Keratinocyte (primary cell): ENCODE results near the gene NLGN3. TPM values are rescaled to one million over a fixed set of nuclear protein-coding genes. Genes with fewer than 3 reads are reported as not detected.

Source experiments
- DNase-seq: peaks from one replicate; pipeline ENCODE4 v3.0.0-alpha.2; 2011; ENCODE audit warnings: low read depth, missing footprints, low spot score
- FAIRE-seq: peaks from 2 replicates; lab custom pipeline; 2011; peaks lifted over from hg19 to GRCh38; lab: Jason Lieb, UNC
- H2AFZ ChIP-seq: 2 replicates; pipeline ENCODE4 v1.6.0; 2012; ENCODE audit warnings: low read length, control low read depth, inconsistent platforms; ENCODE audit not compliant: control insufficient read depth
- H3K27ac ChIP-seq: 2 replicates; pipeline ENCODE4 v1.5.1; 2011; ENCODE audit warnings: low read length; ENCODE audit not compliant: control insufficient read depth, insufficient read depth
- H3K27me3 ChIP-seq: 3 replicates; pipeline ENCODE4 v1.6.0; 2011; ENCODE audit warnings: low read length; ENCODE audit not compliant: control insufficient read depth, insufficient read depth; ENCODE audit errors: extremely low read depth
- H3K36me3 ChIP-seq, 2 experiments: 2 replicates in 1 of 2; 3 replicates in 1 of 2; pipeline ENCODE4 v1.5.1; 2011; ENCODE audit warnings: low read length in 2 of 2, mild to moderate bottlenecking in 1 of 2; ENCODE audit not compliant: control insufficient read depth in 2 of 2, insufficient read depth in 2 of 2; ENCODE audit errors: extremely low read depth in 1 of 2
- H3K4me1 ChIP-seq: 3 replicates; pipeline ENCODE4 v1.5.1; 2011; ENCODE audit warnings: low read length; ENCODE audit not compliant: control insufficient read depth, insufficient read depth; ENCODE audit errors: extremely low read depth
- H3K4me2 ChIP-seq: 3 replicates; pipeline ENCODE4 v1.6.0; 2011; ENCODE audit warnings: low read depth, low read length; ENCODE audit not compliant: control insufficient read depth, insufficient read depth; ENCODE audit errors: extremely low read depth
- H3K4me3 ChIP-seq, 3 experiments: fragments of 200-600 bp in 1 of 3; sonication (generic) in 1 of 3; 2 replicates in 2 of 3; 3 replicates in 1 of 3; pipeline ENCODE4 v1.5.1; 2011 to 2016; ENCODE audit warnings: low read length in 3 of 3, mild to moderate bottlenecking in 3 of 3, control low read depth in 2 of 3, inconsistent platforms in 1 of 3, low read depth in 1 of 3, mixed read lengths in 1 of 3, mixed run types in 1 of 3, moderate library complexity in 1 of 3; ENCODE audit not compliant: control insufficient read depth in 2 of 3, insufficient read depth in 2 of 3; ENCODE audit errors: extremely low read depth in 1 of 3
- H3K79me2 ChIP-seq: 2 replicates; pipeline ENCODE4 v1.6.0; 2012; ENCODE audit warnings: low read length; ENCODE audit not compliant: control insufficient read depth, insufficient read depth
- H3K9ac ChIP-seq: 3 replicates; pipeline ENCODE4 v1.6.0; 2011; ENCODE audit warnings: low read length; ENCODE audit not compliant: control insufficient read depth, insufficient read depth; ENCODE audit errors: extremely low read depth
- H3K9me1 ChIP-seq: 3 replicates; pipeline ENCODE4 v1.6.0; 2011; ENCODE audit warnings: low read length; ENCODE audit not compliant: control insufficient read depth, insufficient read depth; ENCODE audit errors: extremely low read depth
- H3K9me3 ChIP-seq: 2 replicates; pipeline ENCODE4 v1.5.1; 2012; ENCODE audit warnings: low read depth, low read length; ENCODE audit not compliant: control insufficient read depth
- H4K20me1 ChIP-seq: 3 replicates; pipeline ENCODE4 v1.6.0; 2011; ENCODE audit warnings: low read length; ENCODE audit not compliant: control insufficient read depth, insufficient read depth; ENCODE audit errors: extremely low read depth
- EZH2 ChIP-seq: IDR thresholded peaks from one replicate; pipeline ENCODE4 v1.6.1; 2012; ENCODE audit warnings: inconsistent platforms, mild to moderate bottlenecking, low read length, moderate library complexity
- dilution Hi-C: fragments of 300-500 bp; cut with MboI; formaldehyde crosslinking; loops from one replicate; pipeline ENCODE4 v1.7.0; 2020; ENCODE audit warnings: low sequenced_read_pairs; ENCODE audit not compliant: extremely low pct_ligation_motif_present
- polyA plus RNA-seq, 5 experiments: library from polyadenylated mRNA; depleted of rRNA in 3 of 5; stranded (reverse) in 3 of 5; stranded (forward) in 1 of 5; unstranded in 1 of 5; fragments of >200 nt; gene quantifications; 1 replicate in 1 of 5; 2 replicates in 3 of 5; 3 replicates in 1 of 5; pipeline versions ENCODE4 v1.2.1 to v1.2.3, GENCODE V29; 2011 to 2012; ENCODE audit warnings: missing spikeins in 2 of 5, low read depth in 1 of 5, low replicate concordance in 1 of 5
- TF ChIP-seq, protein P1 (sequence below), 3 experiments: IDR thresholded peaks in 1 of 3; conservative IDR thresholded peaks in 1 of 3; optimal IDR thresholded peaks in 1 of 3; 2 replicates in 2 of 3; 3 replicates in 1 of 3; pipeline versions ENCODE3 to v1.5.1; 2011; ENCODE audit warnings: low read length in 3 of 3, mild to moderate bottlenecking in 3 of 3, moderate library complexity in 2 of 3, control low read depth in 1 of 3, inconsistent platforms in 1 of 3; ENCODE audit not compliant: insufficient read depth in 2 of 3; ENCODE audit errors: extremely low read depth in 1 of 3

The NLGN3 gene
- polyA plus RNA-seq, 1 donor (not counting 4 experiments of a cell fraction or from before 2014, with no cell fraction given) = 0.05 TPM

DNA sequence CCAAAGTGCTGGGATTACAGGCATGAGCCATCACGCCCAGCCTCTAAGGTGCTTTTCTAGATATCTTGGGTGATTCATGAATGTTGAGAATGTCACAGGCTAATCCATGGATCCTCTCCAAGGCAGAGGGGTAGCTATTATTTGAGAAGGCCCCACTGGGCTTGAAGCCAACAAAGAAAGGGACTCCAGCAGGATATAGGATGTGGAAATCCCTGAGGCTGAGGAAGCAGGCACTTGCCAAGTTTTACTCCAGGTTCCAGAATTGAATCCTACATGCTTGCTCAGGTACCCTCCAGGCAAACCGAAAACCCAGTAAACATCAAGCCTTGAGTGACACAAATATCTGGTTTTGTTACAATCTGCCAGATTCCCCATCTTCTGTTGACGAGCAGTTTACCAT is 15.8 kb downstream of the NLGN3 start:
- Histone ChIP-seq H3K36me3 (no peaks in the 10 kb centered on the region), H3K9ac (no peak overlapping the region), H3K4me1 (no peaks in the 10 kb centered on the region), H4K20me1 (no peaks in the 10 kb centered on the region), H3K79me2 (no peaks in the 10 kb centered on the region), H3K27ac (no peak overlapping the region), H3K9me1 (no peaks in the 10 kb centered on the region), H3K4me2 (no peak overlapping the region), H3K27me3 (no peaks in the 10 kb centered on the region), H3K9me3 (no peaks in the 10 kb centered on the region), H3K4me3 (no peak overlapping the region), H2AFZ (no peak overlapping the region)
- DNase-seq = no peak
- dilution Hi-C loops = no loop called here
- TF ChIP-seq, protein P1, sequence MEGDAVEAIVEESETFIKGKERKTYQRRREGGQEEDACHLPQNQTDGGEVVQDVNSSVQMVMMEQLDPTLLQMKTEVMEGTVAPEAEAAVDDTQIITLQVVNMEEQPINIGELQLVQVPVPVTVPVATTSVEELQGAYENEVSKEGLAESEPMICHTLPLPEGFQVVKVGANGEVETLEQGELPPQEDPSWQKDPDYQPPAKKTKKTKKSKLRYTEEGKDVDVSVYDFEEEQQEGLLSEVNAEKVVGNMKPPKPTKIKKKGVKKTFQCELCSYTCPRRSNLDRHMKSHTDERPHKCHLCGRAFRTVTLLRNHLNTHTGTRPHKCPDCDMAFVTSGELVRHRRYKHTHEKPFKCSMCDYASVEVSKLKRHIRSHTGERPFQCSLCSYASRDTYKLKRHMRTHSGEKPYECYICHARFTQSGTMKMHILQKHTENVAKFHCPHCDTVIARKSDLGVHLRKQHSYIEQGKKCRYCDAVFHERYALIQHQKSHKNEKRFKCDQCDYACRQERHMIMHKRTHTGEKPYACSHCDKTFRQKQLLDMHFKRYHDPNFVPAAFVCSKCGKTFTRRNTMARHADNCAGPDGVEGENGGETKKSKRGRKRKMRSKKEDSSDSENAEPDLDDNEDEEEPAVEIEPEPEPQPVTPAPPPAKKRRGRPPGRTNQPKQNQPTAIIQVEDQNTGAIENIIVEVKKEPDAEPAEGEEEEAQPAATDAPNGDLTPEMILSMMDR (optimal IDR thresholded peaks at IDR 0.05 in 1 of 3, IDR thresholded peaks at IDR 0.05 in 1 of 3, conservative IDR thresholded peaks at IDR 0.05 in 1 of 3; ENCODE audit: extremely low read depth in 1 of 3, insufficient read depth in 2 of 3, low read length in 3 of 3) = no peak
- no peak for TF ChIP-seq EZH2
- no peak for FAIRE-seq

DNA sequence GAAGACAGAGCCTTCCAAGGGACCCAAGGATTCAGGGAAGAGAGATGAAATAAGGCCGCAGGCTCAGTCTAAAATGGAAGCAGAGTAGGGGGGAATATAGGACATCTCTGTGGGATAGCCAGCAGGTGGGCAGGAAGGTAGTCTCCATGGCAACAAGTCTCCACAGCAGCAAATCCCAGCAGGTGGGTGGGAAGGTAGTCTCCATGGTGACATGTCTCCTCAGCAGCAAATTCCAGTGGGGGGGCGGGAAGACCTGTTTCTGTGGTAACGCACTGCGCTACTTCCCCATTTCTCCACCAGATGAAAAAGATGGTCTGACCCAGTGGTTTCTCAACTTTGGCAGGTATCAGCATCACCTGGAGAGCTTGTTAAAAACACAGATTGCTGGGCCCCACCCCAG is 18.3 kb downstream of the NLGN3 start:
- Histone ChIP-seq H4K20me1 (no peaks in the 10 kb centered on the region), H3K9me1 (no peaks in the 10 kb centered on the region), H3K4me1 (no peaks in the 10 kb centered on the region), H2AFZ (no peak overlapping the region), H3K36me3 (no peaks in the 10 kb centered on the region), H3K4me3 (no peak overlapping the region), H3K27ac (no peak overlapping the region), H3K9ac (no peak overlapping the region), H3K4me2 (no peak overlapping the region), H3K27me3 (no peaks in the 10 kb centered on the region), H3K9me3 (no peaks in the 10 kb centered on the region), H3K79me2 (no peaks in the 10 kb centered on the region)
- no peak for DNase-seq
- FAIRE-seq = no peak
- dilution Hi-C loops = no loop called here
- TF ChIP-seq, protein P1 (optimal IDR thresholded peaks at IDR 0.05 in 1 of 3, IDR thresholded peaks at IDR 0.05 in 1 of 3, conservative IDR thresholded peaks at IDR 0.05 in 1 of 3; ENCODE audit: extremely low read depth in 1 of 3, insufficient read depth in 2 of 3, low read length in 3 of 3) = no peak
- no peak for TF ChIP-seq EZH2
